GM23338 (cell line): Measurements from ENCODE around the gene GLI3. TPM values are rescaled to one million over a fixed set of nuclear protein-coding genes. Genes with fewer than 3 reads are reported as not detected.

Experiments
- ATAC-seq: fragments of 200-7000 bp; cut with Tn5 transposase; 3 replicates; pipeline ENCODE4 v1.9.1; 2020
- DNase-seq: peaks from one replicate; pipeline ENCODE4 v3.0.0-alpha.2; 2015; ENCODE audit warnings: low spot score
- H2AFZ ChIP-seq: fragments of 200-600 bp; sonication (generic); 2 replicates; pipeline ENCODE4 v1.8.0; 2016; ENCODE audit warnings: antibody characterized with exemption, mild to moderate bottlenecking, moderate library complexity
- H3F3A ChIP-seq: fragments of 200-600 bp; sonication (generic); replicated peaks from 2 replicates; pipeline ENCODE4 v1.8.0; 2017; ENCODE audit warnings: antibody characterized with exemption, mixed run types, low read depth
- H3K27ac ChIP-seq: fragments of 200-600 bp; sonication (generic); 2 replicates; pipeline ENCODE4 v1.6.1; 2016; ENCODE audit warnings: low read depth
- H3K27me3 ChIP-seq: fragments of 200-600 bp; sonication (generic); 2 replicates; pipeline ENCODE4 v1.8.0; 2016; ENCODE audit warnings: mild to moderate bottlenecking, mixed run types, moderate library complexity; ENCODE audit not compliant: insufficient read depth
- H3K36me3 ChIP-seq: fragments of 200-600 bp; sonication (generic); 2 replicates; pipeline ENCODE4 v1.8.0; 2016; ENCODE audit warnings: mild to moderate bottlenecking; ENCODE audit not compliant: insufficient read depth
- H3K4me1 ChIP-seq: fragments of 200-600 bp; sonication (generic); 2 replicates; pipeline ENCODE4 v1.8.0; 2016; ENCODE audit warnings: mild to moderate bottlenecking, moderate library complexity; ENCODE audit not compliant: insufficient read depth
- H3K4me2 ChIP-seq: fragments of 200-600 bp; sonication (generic); 2 replicates; pipeline ENCODE4 v1.7.1; 2017; ENCODE audit warnings: mixed run types
- H3K4me3 ChIP-seq: fragments of 200-600 bp; sonication (generic); 2 replicates; pipeline ENCODE4 v1.6.1; 2016; ENCODE audit warnings: mixed run types
- H3K79me2 ChIP-seq: fragments of 200-600 bp; sonication (generic); replicated peaks from 2 replicates; pipeline ENCODE4 v1.8.0; 2017; ENCODE audit warnings: mild to moderate bottlenecking; ENCODE audit not compliant: insufficient read depth
- H3K9me2 ChIP-seq: fragments of 200-600 bp; sonication (generic); 2 replicates; pipeline ENCODE4 v1.8.0; 2017; ENCODE audit not compliant: insufficient read depth
- H4K20me1 ChIP-seq: fragments of 200-600 bp; sonication (generic); replicated peaks from 2 replicates; pipeline ENCODE4 v1.8.0; 2017; ENCODE audit warnings: mild to moderate bottlenecking; ENCODE audit not compliant: insufficient read depth
- H3K27ac Mint-ChIP-seq: 2 replicates; pipeline ENCODE4 v1.8.0; 2020; ENCODE audit warnings: inconsistent platforms, mild to moderate bottlenecking, moderate library complexity, mixed read lengths
- H3K27me3 Mint-ChIP-seq: 3 replicates; pipeline ENCODE4 v1.8.0; 2022; ENCODE audit warnings: low read depth, mild to moderate bottlenecking, moderate library complexity, mixed read lengths, inconsistent platforms; ENCODE audit not compliant: insufficient read depth, poor library complexity
- H3K36me3 Mint-ChIP-seq: 3 replicates; pipeline ENCODE4 v1.8.0; 2021; ENCODE audit warnings: low read depth, mild to moderate bottlenecking, inconsistent platforms, moderate library complexity, mixed read lengths
- H3K4me1 Mint-ChIP-seq: 3 replicates; pipeline ENCODE4 v1.8.0; 2020; ENCODE audit warnings: mild to moderate bottlenecking, inconsistent platforms, mixed read lengths
- H3K4me3 Mint-ChIP-seq: 3 replicates; pipeline ENCODE4 v1.8.0; 2021; ENCODE audit warnings: moderate library complexity, mild to moderate bottlenecking, inconsistent platforms, mixed read lengths
- H3K9me3 Mint-ChIP-seq: 3 replicates; pipeline ENCODE4 v1.8.0; 2020; ENCODE audit warnings: moderate library complexity, mild to moderate bottlenecking, inconsistent platforms, mixed read lengths
- CREB1 ChIP-seq: fragments of 250-450 bp; sonication (Bioruptor Pico); IDR thresholded peaks from 2 replicates; pipeline ENCODE4 v1.5.0; 2020; ENCODE audit warnings: low read depth, mild to moderate bottlenecking, moderate library complexity
- CTCF ChIP-seq, 2 experiments: fragments of 200-600 bp in 1 of 2; sonication (generic) in 1 of 2; conservative IDR thresholded peaks; 2 replicates each; pipeline versions ENCODE4 v1.5.1 to v1.6.1; 2016 to 2017; ENCODE audit warnings: antibody characterized with exemption in 2 of 2, low read depth in 2 of 2, mild to moderate bottlenecking in 2 of 2, moderate library complexity in 1 of 2
- ETS1 ChIP-seq: IDR thresholded peaks from 2 replicates; pipeline ENCODE4 v1.6.1; 2016; ENCODE audit warnings: antibody characterized with exemption
- EZH2 ChIP-seq: fragments of 200-600 bp; sonication (generic); IDR thresholded peaks from one replicate; pipeline ENCODE4 v1.8.0; 2017; ENCODE audit warnings: antibody characterized with exemption, mild to moderate bottlenecking, low read depth; ENCODE audit not compliant: unreplicated experiment
- EZH2phosphoT487 ChIP-seq: fragments of 200-600 bp; sonication (generic); IDR thresholded peaks from one replicate; pipeline ENCODE4 v1.8.1; 2018; ENCODE audit warnings: antibody characterized with exemption; ENCODE audit not compliant: unreplicated experiment
- JUNB ChIP-seq: IDR thresholded peaks from one replicate; pipeline ENCODE4 v1.6.1; 2016; ENCODE audit warnings: antibody characterized with exemption; ENCODE audit not compliant: unreplicated experiment
- NANOG ChIP-seq: IDR thresholded peaks from 2 replicates; pipeline ENCODE4 v1.6.1; 2016; ENCODE audit warnings: antibody characterized with exemption, borderline replicate concordance
- POLR2AphosphoS5 ChIP-seq: IDR thresholded peaks from 2 replicates; pipeline ENCODE4 v1.6.1; 2016; ENCODE audit warnings: antibody characterized with exemption, low read depth
- REST ChIP-seq: IDR thresholded peaks from one replicate; pipeline ENCODE4 v1.6.1; 2018; ENCODE audit warnings: antibody characterized with exemption; ENCODE audit not compliant: unreplicated experiment
- STAT1 ChIP-seq: IDR thresholded peaks from one replicate; pipeline ENCODE4 v1.6.1; 2016; ENCODE audit warnings: antibody characterized with exemption; ENCODE audit not compliant: unreplicated experiment
- ZNF114 ChIP-seq: fragments of 250-450 bp; sonication (Bioruptor Pico); IDR thresholded peaks from 2 replicates; pipeline ENCODE4 v1.5.0; 2020; ENCODE audit warnings: mild to moderate bottlenecking, moderate library complexity
- ZNF331 ChIP-seq: fragments of 250-450 bp; sonication (Bioruptor Pico); IDR thresholded peaks from 2 replicates; pipeline ENCODE4 v1.5.0; 2020; ENCODE audit warnings: low read depth, mild to moderate bottlenecking, moderate library complexity
- ZNF462 ChIP-seq: fragments of 250-450 bp; sonication (Bioruptor Pico); IDR thresholded peaks from 2 replicates; pipeline ENCODE4 v1.5.0; 2020; ENCODE audit warnings: mild to moderate bottlenecking, moderate library complexity
- polyA plus RNA-seq: library from polyadenylated mRNA; unstranded; fragments of >200 nt; fragmentation: Nextera tagmentation; extraction: Ambion mirVana; gene quantifications from 2 replicates; pipeline ENCODE4 v1.2.1, GENCODE V29; 2016
- total RNA-seq: library from RNA; depleted of rRNA; stranded (reverse); fragments of >200 nt; shearing (Covaris generic); gene quantifications from 2 replicates; pipeline ENCODE4 v1.2.3, GENCODE V29; 2014

Gene GLI3
- total and polyA plus RNA-seq, 2 experiments from 2014 or later: 16.1 to 17.9 TPM

GRCh38 chr7:42082144-42082543 is 154.9 kb downstream of the GLI3 start:
- Histone ChIP-seq H4K20me1 (peaks cover 17% of the 10 kb centered on the region; the same call in 1 of the 2 replicates), H3K4me3 (no peak overlapping the region), H3K79me2 (no peaks in the 10 kb centered on the region), H3K36me3 (no peaks in the 10 kb centered on the region), H3K4me2 (no peak overlapping the region), H3K4me1 (no peaks in the 10 kb centered on the region), H3K27ac (no peak overlapping the region), H2AFZ (no peak overlapping the region), H3K9me2 (no peaks in the 10 kb centered on the region), H3K27me3 (peaks cover 22% of the 10 kb centered on the region), H3F3A (no peaks in the 10 kb centered on the region)
- no peaks in the 10 kb centered on the region for H3K9me3 Mint-ChIP-seq
- H3K27ac Mint-ChIP-seq: no peak overlapping the region
- H3K4me1 Mint-ChIP-seq: peaks cover 13% of the 10 kb centered on the region
- peaks cover 19% of the 10 kb centered on the region for H3K27me3 Mint-ChIP-seq
- DNase-seq (no peak), ATAC-seq (no peak)
- no peaks in the 10 kb centered on the region for H3K36me3 Mint-ChIP-seq
- no peak overlapping the region for H3K4me3 Mint-ChIP-seq
- no peak for TF ChIP-seq ZNF462 (CRISPR knock-in tag)
- no peak for TF ChIP-seq CREB1 (CRISPR knock-in tag)
- TF ChIP-seq CTCF (conservative IDR thresholded peaks at IDR 0.05; ENCODE audit: low read depth in 2 of 2): no peak
- TF ChIP-seq STAT1: no peak
- no peak for TF ChIP-seq POLR2AphosphoS5
- no peak for TF ChIP-seq ZNF114 (CRISPR knock-in tag)
- TF ChIP-seq NANOG: no peak
- TF ChIP-seq REST: no peak
- TF ChIP-seq ETS1: no peak
- no peak for TF ChIP-seq EZH2phosphoT487
- TF ChIP-seq JUNB: no peak
- TF ChIP-seq EZH2: no peak
- no peak for TF ChIP-seq ZNF331 (CRISPR knock-in tag)
